Measurements from ENCODE around the gene HOXC6. TPM values are rescaled to one million over a fixed set of nuclear protein-coding genes. Genes with fewer than 3 reads are reported as not detected.

The HOXC6 gene
- total and polyA plus RNA-seq, 2 of the 13 experiments (the other 11 are each of a cell fraction or from before 2014, with no cell fraction given), result not detected

DNA sequence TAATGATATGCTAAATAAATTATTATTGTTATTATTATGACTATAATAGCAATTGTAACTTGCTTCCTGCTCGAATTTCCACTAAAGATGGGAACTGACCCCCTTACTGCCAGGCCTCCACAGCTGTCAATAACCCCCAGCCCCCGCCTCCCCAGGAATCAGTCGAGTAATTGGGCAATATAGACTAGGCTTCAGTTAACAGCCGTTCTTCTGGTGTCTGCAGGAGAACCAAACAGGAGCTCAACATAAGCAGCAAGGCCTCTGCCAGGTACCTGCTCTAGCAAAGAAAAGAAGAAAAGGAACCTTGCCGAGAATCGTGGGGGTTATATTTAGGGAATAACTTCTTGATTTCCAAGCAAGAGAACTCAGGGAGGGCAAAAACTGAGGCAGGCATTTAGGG, 47.2 kb downstream of the HOXC6 start:
- ChIA-PET CTCF (ENCODE audit: low intra/inter-chr PET ratio, low total read pairs) (no interaction called here), POLR2A (no interaction called here)
- H3K4me2 ChIP-seq (ENCODE audit: low read depth, low read length), result no peak overlapping the region
- peaks cover 1 to 9% of the 10 kb centered on the region in 2 experiments; a peak in 3 of 5 replicates for H3K27me3 ChIP-seq (ENCODE audit: control insufficient read depth in 1 of 2, insufficient read depth in 2 of 2, low read length in 2 of 2)
- H3K79me2 ChIP-seq (ENCODE audit: insufficient read depth, low read length), result no peaks in the 10 kb centered on the region
- no peaks in the 10 kb centered on the region for H4K20me1 ChIP-seq (ENCODE audit: insufficient read depth, low read length)
- no peaks in the 10 kb centered on the region for H3K4me1 ChIP-seq (ENCODE audit: insufficient read depth, low read length)
- no peak overlapping the region for H3K4me3 ChIP-seq (replicated peaks in 1 of 3; ENCODE audit: insufficient read depth in 1 of 3, low read depth in 2 of 3, low read length in 3 of 3)
- intact Hi-C loops (cut with micrococcal nuclease; ENCODE audit: unreplicated experiment) (no loop called here), in situ Hi-C loops (cut with HindIII; ENCODE audit: extremely low pct_ligation_motif_present, low pct_unique_long_range_greater_than_20kb) (no loop called here)
- WGBS (ENCODE audit: low lambda C conversion rate), result 6% methylated on average over 6 of the region's 6 CpGs
- BruUV-seq (replicated peaks), result no TSS peak
- ATAC-seq, result no peak
- TF ChIP-seq ZNF839 (CRISPR knock-in tag; IDR thresholded peaks at IDR 0.05; ENCODE audit: borderline replicate concordance) (no peak), SP5 (CRISPR knock-in tag; IDR thresholded peaks at IDR 0.05; ENCODE audit: borderline replicate concordance, low read depth) (no peak)
- TF ChIP-seq, protein P1, sequence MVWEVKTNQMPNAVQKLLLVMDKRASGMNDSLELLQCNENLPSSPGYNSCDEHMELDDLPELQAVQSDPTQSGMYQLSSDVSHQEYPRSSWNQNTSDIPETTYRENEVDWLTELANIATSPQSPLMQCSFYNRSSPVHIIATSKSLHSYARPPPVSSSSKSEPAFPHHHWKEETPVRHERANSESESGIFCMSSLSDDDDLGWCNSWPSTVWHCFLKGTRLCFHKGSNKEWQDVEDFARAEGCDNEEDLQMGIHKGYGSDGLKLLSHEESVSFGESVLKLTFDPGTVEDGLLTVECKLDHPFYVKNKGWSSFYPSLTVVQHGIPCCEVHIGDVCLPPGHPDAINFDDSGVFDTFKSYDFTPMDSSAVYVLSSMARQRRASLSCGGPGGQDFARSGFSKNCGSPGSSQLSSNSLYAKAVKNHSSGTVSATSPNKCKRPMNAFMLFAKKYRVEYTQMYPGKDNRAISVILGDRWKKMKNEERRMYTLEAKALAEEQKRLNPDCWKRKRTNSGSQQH (CRISPR knock-in tag; IDR thresholded peaks at IDR 0.05; ENCODE audit: low read depth), result no peak
- no peaks in the 10 kb centered on the region for H3K36me3 ChIP-seq (replicated peaks in 1 of 2; ENCODE audit: control insufficient read depth in 1 of 2, insufficient read depth in 2 of 2, low read length in 2 of 2)
- H2AFZ ChIP-seq (ENCODE audit: low read length), result no peak overlapping the region
- no peak overlapping the region for H3K27ac ChIP-seq (ENCODE audit: extremely low read length, insufficient read depth, low read length)
- no peak for DNase-seq (ENCODE audit: low spot score)
- H3K9me3 ChIP-seq (ENCODE audit: low read length), result no peaks in the 10 kb centered on the region
- H3K9ac ChIP-seq (ENCODE audit: insufficient read depth, low read depth, low read length), result no peak overlapping the region
- FAIRE-seq, result no peak

DNA sequence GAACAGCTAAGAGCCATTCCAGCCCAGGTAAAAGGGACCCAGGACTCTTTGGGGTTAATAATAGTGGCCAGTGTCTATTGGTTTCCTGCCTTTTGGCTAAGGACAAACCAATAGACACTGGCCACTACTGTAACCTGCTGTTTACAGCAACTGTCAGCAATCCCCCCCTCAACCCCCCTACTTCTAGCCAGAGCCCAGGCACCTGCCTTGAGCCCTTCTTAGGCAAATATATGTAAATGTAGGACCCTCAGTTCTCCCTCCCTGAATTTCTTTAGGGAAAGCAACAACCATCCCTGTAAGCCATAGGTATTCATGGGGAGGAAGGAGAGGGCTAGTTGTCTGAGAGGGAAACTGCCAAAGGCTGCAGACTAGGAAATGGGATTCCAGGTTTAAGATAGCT, 47.7 kb downstream of the HOXC6 start:
- Histone ChIP-seq H3K9ac (ENCODE audit: insufficient read depth, low read depth, low read length) (no peak overlapping the region), H3K36me3 (replicated peaks in 1 of 2; ENCODE audit: control insufficient read depth in 1 of 2, insufficient read depth in 2 of 2, low read length in 2 of 2) (no peaks in the 10 kb centered on the region), H3K4me3 (replicated peaks in 1 of 3; ENCODE audit: insufficient read depth in 1 of 3, low read depth in 2 of 3, low read length in 3 of 3) (no peak overlapping the region), H2AFZ (ENCODE audit: low read length) (no peak overlapping the region), H4K20me1 (ENCODE audit: insufficient read depth, low read length) (no peaks in the 10 kb centered on the region), H3K27ac (ENCODE audit: extremely low read length, insufficient read depth, low read length) (no peak overlapping the region), H3K4me2 (ENCODE audit: low read depth, low read length) (no peak overlapping the region), H3K79me2 (ENCODE audit: insufficient read depth, low read length) (no peaks in the 10 kb centered on the region), H3K4me1 (ENCODE audit: insufficient read depth, low read length) (no peaks in the 10 kb centered on the region), H3K27me3 (ENCODE audit: control insufficient read depth in 1 of 2, insufficient read depth in 2 of 2, low read length in 2 of 2) (peaks cover 1 to 9% of the 10 kb centered on the region in 2 experiments; a peak in 3 of 5 replicates), H3K9me3 (ENCODE audit: low read length) (no peaks in the 10 kb centered on the region)
- FAIRE-seq (no peak), ATAC-seq (no peak), DNase-seq (ENCODE audit: low spot score) (no peak)
- ChIA-PET POLR2A (no interaction called here), CTCF (ENCODE audit: low intra/inter-chr PET ratio, low total read pairs) (no interaction called here)
- intact Hi-C loops (cut with micrococcal nuclease; ENCODE audit: unreplicated experiment) (no loop called here), in situ Hi-C loops (cut with HindIII; ENCODE audit: extremely low pct_ligation_motif_present, low pct_unique_long_range_greater_than_20kb) (no loop called here)
- no TSS peak for BruUV-seq (replicated peaks)
- TF ChIP-seq ZNF496 (CRISPR knock-in tag; IDR thresholded peaks at IDR 0.05; ENCODE audit: insufficient replicate concordance) (no peak), THAP11 (CRISPR knock-in tag; IDR thresholded peaks at IDR 0.05) (no peak), ZSCAN20 (CRISPR knock-in tag; IDR thresholded peaks at IDR 0.05; ENCODE audit: borderline replicate concordance) (no peak), HOXA9 (CRISPR knock-in tag; IDR thresholded peaks at IDR 0.05; ENCODE audit: borderline replicate concordance) (no peak), IRX3 (CRISPR knock-in tag; IDR thresholded peaks at IDR 0.05; ENCODE audit: borderline replicate concordance, low read depth) (no peak), KDM4B (CRISPR knock-in tag; IDR thresholded peaks at IDR 0.05) (no peak), ZNF562 (CRISPR knock-in tag; IDR thresholded peaks at IDR 0.05; ENCODE audit: borderline replicate concordance) (no peak), CAMTA2 (CRISPR knock-in tag; IDR thresholded peaks at IDR 0.05; ENCODE audit: borderline replicate concordance) (no peak), ZNF777 (CRISPR knock-in tag; IDR thresholded peaks at IDR 0.05) (no peak), MZF1 (CRISPR knock-in tag; IDR thresholded peaks at IDR 0.05; ENCODE audit: borderline replicate concordance) (no peak), ZNF563 (CRISPR knock-in tag; IDR thresholded peaks at IDR 0.05) (no peak), RBAK (CRISPR knock-in tag; IDR thresholded peaks at IDR 0.05) (no peak)
- TF ChIP-seq, protein P2, sequence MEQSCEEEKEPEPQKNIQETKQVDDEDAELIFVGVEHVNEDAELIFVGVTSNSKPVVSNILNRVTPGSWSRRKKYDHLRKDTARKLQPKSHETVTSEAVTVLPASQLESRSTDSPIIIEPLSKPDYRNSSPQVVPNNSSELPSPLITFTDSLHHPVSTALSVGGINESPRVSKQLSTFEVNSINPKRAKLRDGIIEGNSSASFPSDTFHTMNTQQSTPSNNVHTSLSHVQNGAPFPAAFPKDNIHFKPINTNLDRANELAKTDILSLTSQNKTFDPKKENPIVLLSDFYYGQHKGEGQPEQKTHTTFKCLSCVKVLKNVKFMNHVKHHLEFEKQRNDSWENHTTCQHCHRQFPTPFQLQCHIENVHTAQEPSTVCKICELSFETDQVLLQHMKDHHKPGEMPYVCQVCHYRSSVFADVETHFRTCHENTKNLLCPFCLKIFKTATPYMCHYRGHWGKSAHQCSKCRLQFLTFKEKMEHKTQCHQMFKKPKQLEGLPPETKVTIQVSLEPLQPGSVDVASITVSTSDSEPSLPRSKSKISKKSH (CRISPR knock-in tag; IDR thresholded peaks at IDR 0.05; ENCODE audit: borderline replicate concordance), result no peak

All from HepG2 (cell line).